Aorta (tissue), 5 donors: Measurements from ENCODE around the gene RSBN1. TPM values are rescaled to one million over a fixed set of nuclear protein-coding genes. Genes with fewer than 3 reads are reported as not detected.

Source experiments
- ATAC-seq: fragments of 200-7000 bp; cut with Tn5 transposase; one replicate; pipeline ENCODE4 v1.9.1; 2022; ENCODE audit warnings: moderate library complexity; ENCODE audit not compliant: low FRiP score
- DNase-seq, 2 donors: peaks; one replicate each; pipeline ENCODE4 v3.0.0-alpha.2; 2020
- H3K27ac ChIP-seq, 2 donors: one replicate each; pipeline ENCODE4 v1.5.1; 2013; ENCODE audit warnings: low read length in 2 of 2, mild to moderate bottlenecking in 2 of 2, moderate library complexity in 2 of 2, control low read depth in 1 of 2, inconsistent platforms in 1 of 2, low read depth in 1 of 2
- H3K27me3 ChIP-seq, 2 donors: one replicate each; pipeline ENCODE4 v1.6.1; 2013; ENCODE audit warnings: control low read depth in 1 of 2, low read length in 1 of 2, mild to moderate bottlenecking in 1 of 2, moderate library complexity in 1 of 2; ENCODE audit not compliant: insufficient read depth in 2 of 2, control insufficient read depth in 1 of 2
- H3K36me3 ChIP-seq, 2 donors: one replicate each; pipeline ENCODE4 v1.6.1; 2013; ENCODE audit warnings: control low read depth in 1 of 2, low read length in 1 of 2, mild to moderate bottlenecking in 1 of 2; ENCODE audit not compliant: insufficient read depth in 2 of 2, control insufficient read depth in 1 of 2
- H3K4me1 ChIP-seq, 2 donors: one replicate each; pipeline ENCODE4 v1.6.1; 2013; ENCODE audit warnings: low read length in 2 of 2, control low read depth in 1 of 2, mild to moderate bottlenecking in 1 of 2, moderate library complexity in 1 of 2; ENCODE audit not compliant: insufficient read depth in 2 of 2, control insufficient read depth in 1 of 2
- H3K4me3 ChIP-seq, 2 donors: one replicate each; pipeline ENCODE4 v1.5.1; 2013; ENCODE audit warnings: low read length in 2 of 2, control low read depth in 1 of 2, mild to moderate bottlenecking in 1 of 2
- H3K9me3 ChIP-seq: one replicate; pipeline ENCODE4 v1.6.1; 2013; ENCODE audit warnings: mild to moderate bottlenecking, low read length; ENCODE audit not compliant: control insufficient read depth
- WGBS, 2 donors: extraction: QIAGEN DNeasy Blood & Tissue Kit; methylation state at CpG; one replicate each; pipeline ENCODE4 v1.1.7; 2013; 5-methylcytosine and 5-hydroxymethylcytosine counted together
- intact Hi-C, 2 donors: fragments of 100-400 bp; cut with DNase I; formaldehyde crosslinking; loops; one replicate each; pipeline versions ENCODE4 v1.14.2 to v1.15.0; 2022
- polyA plus RNA-seq, 2 donors: library from polyadenylated mRNA; stranded (reverse); fragments of 200-250 nt; gene quantifications; one replicate each; pipeline ENCODE4 v1.2.3, GENCODE V29; 2013
- total RNA-seq, 2 donors: library from RNA; stranded (reverse); fragmentation: NEBNext Ultra II Directional; extraction: Animal tissue kit (Norgen Biotek cat#: 25700); gene quantifications; one replicate each; pipeline ENCODE4 v1.2.1, GENCODE V29; 2021
- donor health status: healthy with polysubstance abuse.
- donor health status: Bipolar disorder and iron deficiency.
- donor health status: DM: no; HTN: no; CAD: no.
- donor health status: DM: no; HTN: no; CAD: no.
- donor health status: DM: yes; HTN: yes; CAD: no.

RSBN1 gene
- total and polyA plus RNA-seq, 4 donors = 3.6 to 22.5 (median 11.1) TPM

DNA sequence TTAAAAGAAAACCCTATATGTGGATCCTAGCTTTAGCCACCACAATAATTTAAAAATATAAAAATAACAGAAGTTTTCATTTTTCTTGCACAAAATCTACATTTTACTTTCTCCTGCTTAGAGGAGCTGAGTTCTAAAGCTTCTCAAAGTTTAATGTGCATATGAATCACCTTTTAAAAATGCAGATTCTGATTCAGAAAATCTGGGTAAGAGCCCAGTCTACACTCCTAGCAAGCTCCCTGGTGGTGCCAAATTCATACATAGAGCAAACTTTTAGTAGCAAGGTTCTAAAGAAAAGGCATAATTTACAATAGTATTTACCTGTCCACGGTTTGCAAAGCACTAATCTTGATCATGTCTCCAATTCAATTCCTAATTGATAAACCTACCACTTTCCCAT is 19.3 kb downstream of the RSBN1 start:
- 80 to 90% methylated on average over 1 of the region's 1 CpG for WGBS, 2 donors
- ATAC-seq = no peak
- peaks cover 3 to 6% of the 10 kb centered on the region in 2 donors for H3K4me1 ChIP-seq
- H3K4me3 ChIP-seq = no peak overlapping the region
- no peaks in the 10 kb centered on the region for H3K27me3 ChIP-seq
- no peak for DNase-seq
- no peaks in the 10 kb centered on the region for H3K9me3 ChIP-seq
- no peak overlapping the region for H3K27ac ChIP-seq
- intact Hi-C loops = no loop called here
- H3K36me3 ChIP-seq = peaks cover 0 to 5% of the 10 kb centered on the region in 2 donors

GRCh38 chr1:113792471-113792870 is 19.8 kb downstream of the RSBN1 start:
- ATAC-seq = no peak
- WGBS, 2 donors = 92 to 94% methylated on average over 5 of the region's 5 CpGs
- no peak for DNase-seq
- intact Hi-C loops = no loop called here
- Histone ChIP-seq H3K36me3 (peaks cover 0 to 5% of the 10 kb centered on the region in 2 donors), H3K4me3 (no peak overlapping the region), H3K4me1 (peaks cover 3 to 4% of the 10 kb centered on the region in 2 donors), H3K9me3 (no peaks in the 10 kb centered on the region), H3K27ac (no peak overlapping the region), H3K27me3 (no peaks in the 10 kb centered on the region)

GRCh38 chr1:113788802-113789201 is 23.5 kb downstream of the RSBN1 start:
- DNase-seq (no peak), ATAC-seq (no peak)
- no peak overlapping the region for H3K4me3 ChIP-seq
- H3K9me3 ChIP-seq = no peaks in the 10 kb centered on the region
- 91 to 94% methylated on average over 3 of the region's 3 CpGs for WGBS, 2 donors
- no peaks in the 10 kb centered on the region for H3K27me3 ChIP-seq
- no peak overlapping the region for H3K27ac ChIP-seq
- intact Hi-C loops = no loop called here
- peaks cover 3 to 4% of the 10 kb centered on the region in 2 donors for H3K4me1 ChIP-seq
- H3K36me3 ChIP-seq = peaks cover 0 to 5% of the 10 kb centered on the region in 2 donors

DNA sequence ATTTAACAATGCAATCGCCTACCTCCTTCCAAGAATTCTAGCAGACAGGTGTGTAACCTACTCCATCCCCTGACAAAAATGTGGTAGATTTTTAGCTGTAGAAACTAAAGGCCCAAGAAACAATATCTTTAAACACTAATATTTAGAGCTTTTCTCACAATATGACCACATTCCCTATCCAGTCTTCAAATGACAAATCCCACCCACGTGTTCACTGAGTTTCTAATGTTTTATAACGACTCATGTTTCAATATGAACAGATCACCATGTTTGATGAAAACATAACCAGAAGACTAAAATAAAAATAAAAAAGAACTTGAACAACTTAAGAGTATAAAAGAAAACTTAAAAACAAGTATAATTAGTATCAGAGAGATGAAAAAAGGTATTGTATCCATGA is 24.6 kb downstream of the RSBN1 start:
- Histone ChIP-seq H3K27ac (no peak overlapping the region), H3K4me1 (peaks cover 2 to 3% of the 10 kb centered on the region in 2 donors), H3K27me3 (no peaks in the 10 kb centered on the region), H3K9me3 (no peaks in the 10 kb centered on the region), H3K36me3 (peaks cover 0 to 5% of the 10 kb centered on the region in 2 donors), H3K4me3 (no peak overlapping the region)
- WGBS, 2 donors = 92 to 93% methylated on average over 3 of the region's 3 CpGs
- DNase-seq (no peak), ATAC-seq (no peak)
- intact Hi-C loops = no loop called here

GRCh38 chr1:113786069-113786468 is 26.2 kb downstream of the RSBN1 start:
- H3K27me3 ChIP-seq = no peaks in the 10 kb centered on the region
- peaks cover 0 to 5% of the 10 kb centered on the region in 2 donors for H3K36me3 ChIP-seq
- intact Hi-C loops = no loop called here
- peaks cover 2 to 4% of the 10 kb centered on the region in 2 donors for H3K4me1 ChIP-seq
- no peak overlapping the region for H3K4me3 ChIP-seq
- DNase-seq = no peak
- H3K27ac ChIP-seq = no peak overlapping the region
- no peaks in the 10 kb centered on the region for H3K9me3 ChIP-seq
- 52 to 63% methylated on average over 1 of the region's 1 CpG for WGBS, 2 donors
- no peak for ATAC-seq

DNA sequence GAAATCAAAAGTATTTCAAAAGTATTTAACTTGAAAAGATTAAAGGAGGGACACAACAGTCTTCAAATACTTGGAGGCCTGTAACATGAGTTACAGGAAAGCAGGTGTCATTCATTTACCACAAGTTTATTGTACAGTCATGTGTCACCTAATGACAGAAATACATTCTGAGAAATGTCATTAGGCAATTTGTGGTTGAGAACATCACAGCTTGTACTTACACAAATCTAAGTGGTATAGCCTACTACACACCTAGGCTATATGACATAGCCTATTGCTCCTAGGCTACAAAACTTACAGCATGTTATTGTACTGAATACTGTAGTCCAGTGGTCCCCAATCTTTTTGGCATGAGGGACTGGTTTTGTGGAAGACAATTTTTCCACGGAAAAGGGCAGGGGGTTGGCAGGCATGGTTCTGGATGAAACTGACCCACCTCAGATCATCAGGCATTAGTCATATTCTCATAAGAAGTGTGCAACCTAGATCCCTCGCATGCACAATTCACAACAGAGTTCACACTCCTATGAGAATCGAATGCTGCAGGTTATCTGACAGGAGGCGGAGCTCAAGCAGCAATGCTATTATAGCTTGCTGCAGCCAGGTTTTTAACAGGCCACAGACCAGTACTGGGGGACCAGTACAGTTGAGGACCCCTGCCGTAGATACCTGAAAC is 28.0 kb downstream of the RSBN1 start:
- no peak overlapping the region for H3K27ac ChIP-seq
- H3K4me1 ChIP-seq = peaks cover 2 to 4% of the 10 kb centered on the region in 2 donors
- intact Hi-C loops = no loop called here
- ATAC-seq (no peak), DNase-seq (no peak)
- H3K9me3 ChIP-seq = no peaks in the 10 kb centered on the region
- H3K27me3 ChIP-seq = no peaks in the 10 kb centered on the region
- 75 to 77% methylated on average over 5 of the region's 5 CpGs for WGBS, 2 donors
- no peak overlapping the region for H3K4me3 ChIP-seq
- peaks cover 0 to 2% of the 10 kb centered on the region in 2 donors for H3K36me3 ChIP-seq

GRCh38 chr1:113783254-113784103 is 28.8 kb downstream of the RSBN1 start:
- Histone ChIP-seq H3K36me3 (no peaks in the 10 kb centered on the region), H3K4me1 (peaks cover 2% of the 10 kb centered on the region in 2 donors), H3K27ac (no peak overlapping the region), H3K4me3 (no peak overlapping the region), H3K9me3 (no peaks in the 10 kb centered on the region), H3K27me3 (no peaks in the 10 kb centered on the region)
- ATAC-seq (peak; percentile 59), DNase-seq (peak in 1 of 2 donors; percentile 51)
- WGBS, 2 donors = 38 to 44% methylated on average over 4 of the region's 4 CpGs
- intact Hi-C loops = no loop called here

- no peaks in the 10 kb centered on the region for H3K36me3 ChIP-seq
- DNase-seq (no peak), ATAC-seq (no peak)
- no peak overlapping the region for H3K27ac ChIP-seq
- peaks cover 2% of the 10 kb centered on the region in 2 donors for H3K4me1 ChIP-seq
- no peak overlapping the region for H3K4me3 ChIP-seq
- 24 to 28% methylated on average over 2 of the region's 2 CpGs for WGBS, 2 donors
- no peaks in the 10 kb centered on the region for H3K27me3 ChIP-seq
- H3K9me3 ChIP-seq = no peaks in the 10 kb centered on the region
- intact Hi-C loops = no loop called here
These were observed 29.9 kb downstream of the RSBN1 start for GRCh38 chr1:113782406-113782805.
